Upper lobe of right lung (tissue), 1 donor: ENCODE results near the gene ABITRAM. TPM values are rescaled to one million over a fixed set of nuclear protein-coding genes. Genes with fewer than 3 reads are reported as not detected.
"Not testable (repeated sequence)": the region's sequence is repeated elsewhere in the genome, so short reads cannot be mapped to it uniquely, and the experiment has no call there.

Experiments
- ATAC-seq: fragments of 200-7000 bp; cut with Tn5 transposase; one replicate; pipeline ENCODE4 v1.9.1; 2020; ENCODE audit warnings: mild to moderate bottlenecking, moderate library complexity
- DNase-seq: peaks from one replicate; pipeline ENCODE4 v3.0.0-alpha.2; 2020
- H3K27ac ChIP-seq: fragments of 200-600 bp; one replicate; pipeline ENCODE4 v1.8.0; 2022
- H3K27me3 ChIP-seq: fragments of 200-600 bp; one replicate; pipeline ENCODE4 v1.8.0; 2022; ENCODE audit warnings: mild to moderate bottlenecking
- H3K36me3 ChIP-seq: fragments of 200-600 bp; one replicate; pipeline ENCODE4 v1.8.0; 2022
- H3K4me1 ChIP-seq: fragments of 200-600 bp; one replicate; pipeline ENCODE4 v1.8.0; 2022
- H3K4me3 ChIP-seq: fragments of 200-600 bp; one replicate; pipeline ENCODE4 v1.8.0; 2022; ENCODE audit warnings: mild to moderate bottlenecking
- H3K9me3 ChIP-seq: fragments of 200-600 bp; one replicate; pipeline ENCODE4 v1.8.0; 2022
- intact Hi-C: fragments of 100-400 bp; cut with DNase I; formaldehyde crosslinking; loops from one replicate; pipeline ENCODE4 v1.11.0; 2022
- total RNA-seq: library from RNA; stranded (reverse); fragmentation: NEBNext Ultra II Directional; extraction: Animal tissue kit (Norgen Biotek cat#: 25700); gene quantifications from one replicate; pipeline ENCODE4 v1.2.1, GENCODE V29; 2021
- TF ChIP-seq, protein P1 (sequence below): fragments of 200-600 bp; IDR thresholded peaks from one replicate; pipeline ENCODE4 v1.8.0; 2022; ENCODE audit warnings: antibody characterized with exemption
- donor health status: DM: no; HTN: yes; CAD: no; lungs with severe emphysema.

The ABITRAM gene
- total RNA-seq, 1 donor from 2014 or later: 13.3 TPM

- Histone ChIP-seq H3K27me3 (no peaks in the 10 kb centered on the region), H3K9me3 (no peaks in the 10 kb centered on the region), H3K27ac (no peak overlapping the region), H3K4me1 (no peaks in the 10 kb centered on the region), H3K36me3 (peaks cover 5% of the 10 kb centered on the region), H3K4me3 (no peak overlapping the region)
- DNase-seq: no peak
- ATAC-seq: no peak
- intact Hi-C loops: no loop called here
- TF ChIP-seq, protein P1, sequence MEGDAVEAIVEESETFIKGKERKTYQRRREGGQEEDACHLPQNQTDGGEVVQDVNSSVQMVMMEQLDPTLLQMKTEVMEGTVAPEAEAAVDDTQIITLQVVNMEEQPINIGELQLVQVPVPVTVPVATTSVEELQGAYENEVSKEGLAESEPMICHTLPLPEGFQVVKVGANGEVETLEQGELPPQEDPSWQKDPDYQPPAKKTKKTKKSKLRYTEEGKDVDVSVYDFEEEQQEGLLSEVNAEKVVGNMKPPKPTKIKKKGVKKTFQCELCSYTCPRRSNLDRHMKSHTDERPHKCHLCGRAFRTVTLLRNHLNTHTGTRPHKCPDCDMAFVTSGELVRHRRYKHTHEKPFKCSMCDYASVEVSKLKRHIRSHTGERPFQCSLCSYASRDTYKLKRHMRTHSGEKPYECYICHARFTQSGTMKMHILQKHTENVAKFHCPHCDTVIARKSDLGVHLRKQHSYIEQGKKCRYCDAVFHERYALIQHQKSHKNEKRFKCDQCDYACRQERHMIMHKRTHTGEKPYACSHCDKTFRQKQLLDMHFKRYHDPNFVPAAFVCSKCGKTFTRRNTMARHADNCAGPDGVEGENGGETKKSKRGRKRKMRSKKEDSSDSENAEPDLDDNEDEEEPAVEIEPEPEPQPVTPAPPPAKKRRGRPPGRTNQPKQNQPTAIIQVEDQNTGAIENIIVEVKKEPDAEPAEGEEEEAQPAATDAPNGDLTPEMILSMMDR: no peak
These were observed 29.4 kb downstream of the ABITRAM start for GRCh38 chr9:108963459-108964143.

- H3K4me3 ChIP-seq: no peak overlapping the region
- H3K36me3 ChIP-seq: peaks cover 5% of the 10 kb centered on the region
- no peak for DNase-seq
- no peaks in the 10 kb centered on the region for H3K4me1 ChIP-seq
- ATAC-seq: no peak
- no peaks in the 10 kb centered on the region for H3K9me3 ChIP-seq
- TF ChIP-seq, protein P1: no peak
- intact Hi-C loops: no loop called here
- no peaks in the 10 kb centered on the region for H3K27me3 ChIP-seq
- H3K27ac ChIP-seq: no peak overlapping the region
These were observed 33.7 kb downstream of the ABITRAM start for GRCh38 chr9:108967916-108968315.

- H3K4me1 ChIP-seq, H3K27me3 ChIP-seq, intact Hi-C loops, H3K36me3 ChIP-seq, DNase-seq, H3K9me3 ChIP-seq, H3K4me3 ChIP-seq, H3K27ac ChIP-seq, ATAC-seq: not testable (repeated sequence)
These were observed 37.2 kb downstream of the ABITRAM start for GRCh38 chr9:108971392-108971791.

GRCh38 chr9:108972186-108972585 is 38.0 kb downstream of the ABITRAM start:
- no peaks in the 10 kb centered on the region for H3K36me3 ChIP-seq
- no peak for ATAC-seq
- no peak for DNase-seq
- no peak overlapping the region for H3K4me3 ChIP-seq
- H3K27ac ChIP-seq: no peak overlapping the region
- H3K4me1 ChIP-seq: no peaks in the 10 kb centered on the region
- H3K9me3 ChIP-seq: no peaks in the 10 kb centered on the region
- TF ChIP-seq, protein P1: no peak
- intact Hi-C loops: no loop called here
- H3K27me3 ChIP-seq: no peaks in the 10 kb centered on the region

DNA sequence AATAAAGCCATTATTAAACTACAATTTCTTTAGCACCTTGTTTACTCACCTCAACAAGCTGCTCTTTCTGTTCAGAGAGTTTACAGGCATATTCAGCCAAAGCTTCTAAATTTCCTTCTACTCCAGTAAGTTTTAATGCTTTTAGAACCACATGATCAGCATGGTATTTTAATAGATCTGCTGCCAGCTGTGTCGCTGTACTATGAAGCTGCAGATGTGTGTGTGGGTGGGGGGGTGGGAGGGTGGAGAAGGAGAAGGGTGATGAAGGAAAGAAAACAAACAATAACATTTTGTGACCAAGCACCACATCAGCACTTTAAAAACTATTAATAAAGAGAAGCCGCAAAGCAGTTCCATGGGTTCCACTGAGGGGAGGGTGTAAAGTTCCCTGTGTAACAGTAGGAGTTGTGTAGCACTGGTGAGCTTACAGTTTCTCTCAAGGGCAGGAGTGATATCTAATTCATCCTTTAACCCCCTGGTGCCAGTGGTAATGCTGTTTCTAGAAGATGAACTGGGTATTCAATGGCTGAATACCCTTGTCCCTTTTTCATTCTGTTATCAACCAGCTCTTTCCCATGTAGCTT is 38.5 kb downstream of the ABITRAM start:
- ATAC-seq: no peak
- intact Hi-C loops: no loop called here

DNA sequence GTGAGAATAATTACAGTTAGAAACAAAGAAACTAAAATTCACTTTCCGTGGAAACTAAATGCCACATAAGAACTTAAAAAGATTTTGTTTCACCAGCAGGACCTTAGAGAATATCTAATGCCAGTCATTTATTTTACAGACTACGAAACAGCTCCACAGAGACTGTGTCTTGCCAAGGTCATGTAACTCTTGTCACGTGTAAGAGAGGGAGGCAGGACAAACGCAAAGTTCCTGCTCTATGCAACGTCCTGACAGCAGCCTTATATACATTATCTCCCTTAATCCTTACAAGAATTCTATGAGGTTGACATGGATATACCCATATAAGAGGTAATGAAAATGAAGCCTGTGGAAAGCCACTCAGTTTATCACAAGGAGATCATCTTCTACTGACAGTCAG is 39.7 kb downstream of the ABITRAM start:
- no peak for DNase-seq
- H3K27ac ChIP-seq: no peak overlapping the region

More for the DNA sequence above, 38.5 kb downstream of the ABITRAM start:
- Histone ChIP-seq H3K27ac (no peak overlapping the region), H3K27me3 (no peaks in the 10 kb centered on the region), H3K4me1 (no peaks in the 10 kb centered on the region), H3K36me3 (no peaks in the 10 kb centered on the region), H3K9me3 (no peaks in the 10 kb centered on the region), H3K4me3 (no peak overlapping the region)
- DNase-seq: no peak
- TF ChIP-seq, protein P1: no peak

More for the DNA sequence above, 39.7 kb downstream of the ABITRAM start:
- Histone ChIP-seq H3K4me3 (no peak overlapping the region), H3K4me1 (no peaks in the 10 kb centered on the region), H3K27me3 (no peaks in the 10 kb centered on the region), H3K9me3 (no peaks in the 10 kb centered on the region), H3K36me3 (peaks cover 3% of the 10 kb centered on the region)
- intact Hi-C loops: no loop called here
- TF ChIP-seq, protein P1: no peak
- ATAC-seq: no peak
